Renal cortex interstitium (tissue), 11 donors: ENCODE data around the gene TAPBPL. TPM values are rescaled to one million over a fixed set of nuclear protein-coding genes. Genes with fewer than 3 reads are reported as not detected.

ENCODE experiments used
- DNase-seq, 11 donors: peaks; one replicate each; pipeline ENCODE4 v3.0.0-alpha.2; 2013; ENCODE audit warnings: low read depth in 9 of 11, low spot score in 4 of 11; ENCODE audit errors: extremely low read depth in 1 of 11
- polyA plus RNA-seq, 3 donors: library from polyadenylated mRNA; unstranded; fragments of 120-200 nt; gene quantifications; one replicate each; pipeline ENCODE4 v1.2.1, GENCODE V29; 2013; ENCODE audit not compliant: insufficient read length in 3 of 3

The TAPBPL gene
- polyA plus RNA-seq, 3 donors = 14.6 to 23.7 (median 14.8) TPM

GRCh38 chr12:6430124-6430989, 21.5 kb upstream of the TAPBPL start:
- DNase-seq = peak in 3 of 11 donors; percentile 43 to 77 (median 51)

GRCh38 chr12:6432991-6433390, 18.9 kb upstream of the TAPBPL start:
- no peak for DNase-seq

- no peak for DNase-seq
These were observed 17.4 kb upstream of the TAPBPL start for GRCh38 chr12:6434205-6435140.

- no peak for DNase-seq
These were observed 15.7 kb upstream of the TAPBPL start for GRCh38 chr12:6435961-6436715.

GRCh38 chr12:6437586-6437985, 14.3 kb upstream of the TAPBPL start:
- DNase-seq = no peak

GRCh38 chr12:6438345-6438744, 13.5 kb upstream of the TAPBPL start:
- DNase-seq = no peak

GRCh38 chr12:6440391-6440790, 11.5 kb upstream of the TAPBPL start:
- DNase-seq = no peak

GRCh38 chr12:6442836-6443235, 9.0 kb upstream of the TAPBPL start:
- DNase-seq = no peak

- DNase-seq = no peak
These were observed 8.4 kb upstream of the TAPBPL start for GRCh38 chr12:6443361-6443983.

- no peak for DNase-seq
These were observed 7.8 kb upstream of the TAPBPL start for GRCh38 chr12:6444031-6444430.

- DNase-seq = no peak
These were observed 6.8 kb upstream of the TAPBPL start, which contains the start of gene CD27 for GRCh38 chr12:6444704-6445688. TSS of gene CD27 (plus strand) at chr12:6444955. CDS start at chr12:6445096, 141 bp downstream.

- no peak for DNase-seq
These were observed 1.6 kb upstream of the TAPBPL start for GRCh38 chr12:6450091-6450868.

GRCh38 chr12:6450869-6451347, 934 bp upstream of the TAPBPL start:
- DNase-seq = no peak

GRCh38 chr12:6452245-6452943, 552 bp downstream of the TAPBPL start:
- no peak for DNase-seq

GRCh38 chr12:6452944-6453630, 1.2 kb downstream of the TAPBPL start:
- no peak for DNase-seq
